ENCODE data around the gene PLEKHJ1. TPM values are rescaled to one million over a fixed set of nuclear protein-coding genes. Genes with fewer than 3 reads are reported as not detected.
"Not testable (repeated sequence)": the region's sequence is repeated elsewhere in the genome, so short reads cannot be mapped to it uniquely, and the experiment has no call there.

The PLEKHJ1 gene
- polyA plus RNA-seq, 4 donors, result 118 to 307 (median 278) TPM

GRCh38 chr19:2210206-2210605 is 25.9 kb downstream of the PLEKHJ1 start:
- Histone ChIP-seq H3K27me3 (ENCODE audit: control insufficient read depth in 3 of 3, insufficient read depth in 3 of 3, low read length in 3 of 3) (no peaks in the 10 kb centered on the region), H3K27ac (ENCODE audit: low read depth in 1 of 3, low read length in 2 of 3) (no peak overlapping the region)

GRCh38 chr19:2209408-2209807 is 26.7 kb downstream of the PLEKHJ1 start:
- Histone ChIP-seq H3K27ac (ENCODE audit: low read depth in 1 of 3, low read length in 2 of 3) (no peak overlapping the region), H3K27me3 (ENCODE audit: control insufficient read depth in 3 of 3, insufficient read depth in 3 of 3, low read length in 3 of 3) (no peaks in the 10 kb centered on the region), H3K36me3 (ENCODE audit: control insufficient read depth in 3 of 3, insufficient read depth in 2 of 3, low read depth in 1 of 3, low read length in 3 of 3) (peaks cover 16 to 98% (median 31%) of the 10 kb centered on the region in 3 donors), H3K9me3 (ENCODE audit: control insufficient read depth in 2 of 2, insufficient read depth in 1 of 2, low read depth in 1 of 2, low read length in 1 of 2) (no peaks in the 10 kb centered on the region), H3K4me3 (ENCODE audit: low read depth in 1 of 3, low read length in 3 of 3) (no peak overlapping the region), H3K4me1 (ENCODE audit: control insufficient read depth in 3 of 3, insufficient read depth in 2 of 3, low read depth in 1 of 3, low read length in 2 of 3) (peaks cover 0 to 42% (median 0%) of the 10 kb centered on the region in 3 donors)
- no peak for FAIRE-seq
- WGBS, 3 donors, result 90 to 98% (median 96%) methylated on average over 17 of the region's 17 CpGs
- DNase-seq, result no peak

More at GRCh38 chr19:2210206-2210605, 25.9 kb downstream of the PLEKHJ1 start:
- no peak for DNase-seq
- no peak for FAIRE-seq
- Histone ChIP-seq H3K4me3 (ENCODE audit: low read depth in 1 of 3, low read length in 3 of 3) (no peak overlapping the region), H3K9me3 (ENCODE audit: control insufficient read depth in 2 of 2, insufficient read depth in 1 of 2, low read depth in 1 of 2, low read length in 1 of 2) (no peaks in the 10 kb centered on the region), H3K36me3 (ENCODE audit: control insufficient read depth in 3 of 3, insufficient read depth in 2 of 3, low read depth in 1 of 3, low read length in 3 of 3) (peaks cover 18 to 99% (median 35%) of the 10 kb centered on the region in 3 donors), H3K4me1 (ENCODE audit: control insufficient read depth in 3 of 3, insufficient read depth in 2 of 3, low read depth in 1 of 3, low read length in 2 of 3) (peaks cover 0 to 39% (median 0%) of the 10 kb centered on the region in 3 donors)
- WGBS, 3 donors, result 83 to 91% (median 88%) methylated on average over 21 of the region's 21 CpGs

GRCh38 chr19:2208975-2209374 is 27.2 kb downstream of the PLEKHJ1 start:
- Histone ChIP-seq H3K9me3 (ENCODE audit: control insufficient read depth in 2 of 2, insufficient read depth in 1 of 2, low read depth in 1 of 2, low read length in 1 of 2) (no peaks in the 10 kb centered on the region), H3K27ac (ENCODE audit: low read depth in 1 of 3, low read length in 2 of 3) (no peak overlapping the region), H3K36me3 (ENCODE audit: control insufficient read depth in 3 of 3, insufficient read depth in 2 of 3, low read depth in 1 of 3, low read length in 3 of 3) (peaks cover 11 to 98% (median 29%) of the 10 kb centered on the region in 3 donors), H3K27me3 (ENCODE audit: control insufficient read depth in 3 of 3, insufficient read depth in 3 of 3, low read length in 3 of 3) (no peaks in the 10 kb centered on the region), H3K4me1 (ENCODE audit: control insufficient read depth in 3 of 3, insufficient read depth in 2 of 3, low read depth in 1 of 3, low read length in 2 of 3) (peaks cover 0 to 41% (median 0%) of the 10 kb centered on the region in 3 donors), H3K4me3 (ENCODE audit: low read depth in 1 of 3, low read length in 3 of 3) (no peak overlapping the region)
- no peak for FAIRE-seq
- WGBS, 3 donors, result 76 to 90% (median 86%) methylated on average over 10 of the region's 10 CpGs
- DNase-seq, result no peak

GRCh38 chr19:2207991-2208860 is 27.9 kb downstream of the PLEKHJ1 start:
- WGBS, 3 donors, result 68 to 77% (median 76%) methylated on average over 34 to 36 of the region's 36 CpGs
- FAIRE-seq (no peak), DNase-seq (peak; percentile 60 to 79)
- Histone ChIP-seq H3K9me3 (ENCODE audit: control insufficient read depth in 2 of 2, insufficient read depth in 1 of 2, low read depth in 1 of 2, low read length in 1 of 2) (no peaks in the 10 kb centered on the region), H3K36me3 (ENCODE audit: control insufficient read depth in 3 of 3, insufficient read depth in 2 of 3, low read depth in 1 of 3, low read length in 3 of 3) (peaks cover 8 to 98% (median 28%) of the 10 kb centered on the region in 3 donors), H3K4me3 (ENCODE audit: low read depth in 1 of 3, low read length in 3 of 3) (no peak overlapping the region), H3K4me1 (ENCODE audit: control insufficient read depth in 3 of 3, insufficient read depth in 2 of 3, low read depth in 1 of 3, low read length in 2 of 3) (peaks cover 0 to 37% (median 0%) of the 10 kb centered on the region in 3 donors), H3K27me3 (ENCODE audit: control insufficient read depth in 3 of 3, insufficient read depth in 3 of 3, low read length in 3 of 3) (no peaks in the 10 kb centered on the region), H3K27ac (ENCODE audit: low read depth in 1 of 3, low read length in 2 of 3) (no peak overlapping the region)

GRCh38 chr19:2207008-2207407 is 29.1 kb downstream of the PLEKHJ1 start:
- WGBS, 3 donors, result 92 to 95% (median 92%) methylated on average over 13 to 15 of the region's 15 CpGs
- FAIRE-seq (no peak), DNase-seq (no peak)
- Histone ChIP-seq H3K36me3 (ENCODE audit: control insufficient read depth in 3 of 3, insufficient read depth in 2 of 3, low read depth in 1 of 3, low read length in 3 of 3) (peaks cover 8 to 98% (median 29%) of the 10 kb centered on the region in 3 donors), H3K4me1 (ENCODE audit: control insufficient read depth in 3 of 3, insufficient read depth in 2 of 3, low read depth in 1 of 3, low read length in 2 of 3) (peaks cover 0 to 25% (median 0%) of the 10 kb centered on the region in 3 donors), H3K4me3 (ENCODE audit: low read depth in 1 of 3, low read length in 3 of 3) (no peak overlapping the region), H3K9me3 (ENCODE audit: control insufficient read depth in 2 of 2, insufficient read depth in 1 of 2, low read depth in 1 of 2, low read length in 1 of 2) (no peaks in the 10 kb centered on the region), H3K27ac (ENCODE audit: low read depth in 1 of 3, low read length in 2 of 3) (no peak overlapping the region), H3K27me3 (ENCODE audit: control insufficient read depth in 3 of 3, insufficient read depth in 3 of 3, low read length in 3 of 3) (no peaks in the 10 kb centered on the region)

GRCh38 chr19:2202366-2202765 is 33.8 kb downstream of the PLEKHJ1 start:
- WGBS, 3 donors, result 89 to 93% (median 90%) methylated on average over 15 of the region's 15 CpGs

GRCh38 chr19:2201473-2202148 is 34.5 kb downstream of the PLEKHJ1 start:
- DNase-seq (no peak), FAIRE-seq (no peak)
- peaks cover 0 to 11% (median 0%) of the 10 kb centered on the region in 3 donors for H3K4me1 ChIP-seq (ENCODE audit: control insufficient read depth in 3 of 3, insufficient read depth in 2 of 3, low read depth in 1 of 3, low read length in 2 of 3)
- no peaks in the 10 kb centered on the region for H3K27me3 ChIP-seq (ENCODE audit: control insufficient read depth in 3 of 3, insufficient read depth in 3 of 3, low read length in 3 of 3)
- H3K36me3 ChIP-seq (ENCODE audit: control insufficient read depth in 3 of 3, insufficient read depth in 2 of 3, low read depth in 1 of 3, low read length in 3 of 3), result peaks cover 2 to 93% (median 29%) of the 10 kb centered on the region in 3 donors
- 93 to 97% (median 94%) methylated on average over 21 of the region's 21 CpGs for WGBS, 3 donors
- H3K9me3 ChIP-seq (ENCODE audit: control insufficient read depth in 2 of 2, insufficient read depth in 1 of 2, low read depth in 1 of 2, low read length in 1 of 2), result no peaks in the 10 kb centered on the region
- H3K27ac ChIP-seq (ENCODE audit: low read depth in 1 of 3, low read length in 2 of 3), result no peak overlapping the region
- no peak overlapping the region for H3K4me3 ChIP-seq (ENCODE audit: low read depth in 1 of 3, low read length in 3 of 3)

More at GRCh38 chr19:2202366-2202765, 33.8 kb downstream of the PLEKHJ1 start:
- no peaks in the 10 kb centered on the region for H3K27me3 ChIP-seq (ENCODE audit: control insufficient read depth in 3 of 3, insufficient read depth in 3 of 3, low read length in 3 of 3)
- no peak for DNase-seq
- H3K4me3 ChIP-seq (ENCODE audit: low read depth in 1 of 3, low read length in 3 of 3), result no peak overlapping the region
- no peak overlapping the region for H3K27ac ChIP-seq (ENCODE audit: low read depth in 1 of 3, low read length in 2 of 3)
- FAIRE-seq, result no peak
- H3K9me3 ChIP-seq (ENCODE audit: control insufficient read depth in 2 of 2, insufficient read depth in 1 of 2, low read depth in 1 of 2, low read length in 1 of 2), result no peaks in the 10 kb centered on the region
- H3K4me1 ChIP-seq (ENCODE audit: control insufficient read depth in 3 of 3, insufficient read depth in 2 of 3, low read depth in 1 of 3, low read length in 2 of 3), result peaks cover 0 to 11% (median 0%) of the 10 kb centered on the region in 3 donors
- peaks cover 4 to 93% (median 32%) of the 10 kb centered on the region in 3 donors for H3K36me3 ChIP-seq (ENCODE audit: control insufficient read depth in 3 of 3, insufficient read depth in 2 of 3, low read depth in 1 of 3, low read length in 3 of 3)

GRCh38 chr19:2200624-2201294 is 35.4 kb downstream of the PLEKHJ1 start:
- not testable (repeated sequence) for H3K4me3 ChIP-seq (ENCODE audit: low read depth in 1 of 3, low read length in 3 of 3); H3K27me3 ChIP-seq (ENCODE audit: control insufficient read depth in 3 of 3, insufficient read depth in 3 of 3, low read length in 3 of 3); H3K27ac ChIP-seq (ENCODE audit: low read depth in 1 of 3, low read length in 2 of 3); H3K9me3 ChIP-seq (ENCODE audit: control insufficient read depth in 2 of 2, insufficient read depth in 1 of 2, low read depth in 1 of 2, low read length in 1 of 2); FAIRE-seq; DNase-seq
- Histone ChIP-seq H3K36me3 (ENCODE audit: control insufficient read depth in 3 of 3, insufficient read depth in 2 of 3, low read depth in 1 of 3, low read length in 3 of 3) (peaks cover 2 to 93% (median 29%) of the 10 kb centered on the region in 3 donors), H3K4me1 (ENCODE audit: control insufficient read depth in 3 of 3, insufficient read depth in 2 of 3, low read depth in 1 of 3, low read length in 2 of 3) (peaks cover 0 to 11% (median 0%) of the 10 kb centered on the region in 3 donors)
- 95 to 96% (median 95%) methylated on average over 50 of the region's 50 CpGs for WGBS, 3 donors

Measured in small intestine (tissue), 7 donors.